M059J (cell line): ENCODE measurements around the gene PDK4. TPM values are rescaled to one million over a fixed set of nuclear protein-coding genes. Genes with fewer than 3 reads are reported as not detected.
A peak's percentile ranks its signal among the peaks of the same experiment; 100 is the strongest.
"Not testable (repeated sequence)": the region's sequence is repeated elsewhere in the genome, so short reads cannot be mapped to it uniquely, and the experiment has no call there.

Source experiments
- DNase-seq: peaks from one replicate; pipeline ENCODE4 v3.0.0-alpha.2; 2012; ENCODE audit warnings: low read depth
- total RNA-seq: library from RNA; depleted of rRNA; stranded (reverse); fragments of >200 nt; shearing (Covaris generic); gene quantifications from 2 replicates; pipeline ENCODE4 v1.2.3, GENCODE V29; 2014

The PDK4 gene
- total RNA-seq, 1 experiment from 2014 or later: 1.1 TPM

GRCh38 chr7:95569720-95570119, 26.6 kb downstream of the PDK4 start:
- peak; percentile 28 for DNase-seq

DNA sequence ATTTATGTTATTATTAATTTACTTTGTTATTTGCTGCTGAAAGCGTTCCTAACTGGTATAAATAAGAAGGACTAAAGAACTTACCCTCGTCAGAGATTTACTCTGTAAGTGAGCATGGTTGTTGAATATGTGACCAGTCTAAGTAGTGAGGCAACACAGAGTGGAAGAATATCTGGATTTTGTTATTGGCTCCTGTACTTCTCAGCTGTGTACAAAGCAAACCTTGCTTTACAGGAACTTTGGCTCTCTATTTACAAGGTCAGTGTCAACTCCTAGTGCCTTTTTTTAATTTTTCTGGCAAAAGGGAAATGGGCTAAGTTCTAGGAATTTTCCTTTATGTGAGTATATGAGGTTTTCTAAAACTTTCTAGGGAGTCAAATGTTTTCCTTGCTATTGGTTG, 35.6 kb downstream of the PDK4 start:
- DNase-seq: no peak

DNA sequence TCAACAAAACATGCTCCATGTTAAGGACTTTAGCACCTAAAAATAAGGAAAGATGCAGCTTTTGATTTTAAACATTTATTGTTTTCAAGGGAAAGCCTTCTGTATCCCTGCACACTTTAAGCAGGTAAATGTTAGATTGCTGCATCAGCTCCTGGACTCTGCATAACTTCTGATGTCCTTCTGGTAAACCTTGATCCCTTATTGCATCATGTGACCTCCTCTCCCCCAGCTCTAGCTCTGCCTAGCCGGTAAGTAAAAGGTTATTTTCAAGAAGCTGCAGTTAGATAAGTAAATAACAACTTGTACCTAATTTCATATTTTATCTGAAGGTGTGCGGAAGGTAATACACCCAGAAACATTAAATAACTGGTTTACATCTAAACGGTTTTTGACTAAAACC, 37.5 kb downstream of the PDK4 start:
- DNase-seq: no peak

DNA sequence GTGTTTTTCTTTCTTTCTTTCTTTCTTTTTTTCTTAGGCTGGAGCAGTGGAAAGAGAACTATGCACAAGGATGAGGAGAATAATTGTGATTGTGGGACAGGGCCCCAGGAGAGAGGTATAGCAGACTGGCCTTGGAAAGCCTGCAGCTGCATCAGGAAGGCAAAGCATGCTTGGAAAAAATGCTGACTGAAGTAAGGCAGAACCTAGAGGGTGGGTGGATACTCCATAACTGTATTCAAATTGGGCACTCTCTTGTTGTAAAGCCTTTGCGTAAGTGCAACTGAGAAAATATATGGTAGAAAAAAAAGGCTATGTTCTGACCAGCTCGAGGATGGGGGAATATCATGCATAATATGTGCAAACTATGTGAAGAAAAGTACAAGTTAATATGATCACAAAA, 39.5 kb downstream of the PDK4 start:
- no peak for DNase-seq

- no peak for DNase-seq
These were observed 42.4 kb downstream of the PDK4 start for GRCh38 chr7:95553939-95554338.

- not testable (repeated sequence) for DNase-seq
These were observed 44.0 kb downstream of the PDK4 start for GRCh38 chr7:95552010-95552926.

GRCh38 chr7:95550546-95550945, 45.8 kb downstream of the PDK4 start:
- no peak for DNase-seq

GRCh38 chr7:95549818-95550529, 46.3 kb downstream of the PDK4 start:
- peak; percentile 96 for DNase-seq

- DNase-seq: no peak
These were observed 48.7 kb downstream of the PDK4 start for GRCh38 chr7:95547361-95548348.

GRCh38 chr7:95546647-95547046, 49.7 kb downstream of the PDK4 start:
- no peak for DNase-seq

GRCh38 chr7:95545673-95546072, 50.6 kb downstream of the PDK4 start:
- no peak for DNase-seq

GRCh38 chr7:95545007-95545615, 51.2 kb downstream of the PDK4 start:
- DNase-seq: peak; percentile 72

DNA sequence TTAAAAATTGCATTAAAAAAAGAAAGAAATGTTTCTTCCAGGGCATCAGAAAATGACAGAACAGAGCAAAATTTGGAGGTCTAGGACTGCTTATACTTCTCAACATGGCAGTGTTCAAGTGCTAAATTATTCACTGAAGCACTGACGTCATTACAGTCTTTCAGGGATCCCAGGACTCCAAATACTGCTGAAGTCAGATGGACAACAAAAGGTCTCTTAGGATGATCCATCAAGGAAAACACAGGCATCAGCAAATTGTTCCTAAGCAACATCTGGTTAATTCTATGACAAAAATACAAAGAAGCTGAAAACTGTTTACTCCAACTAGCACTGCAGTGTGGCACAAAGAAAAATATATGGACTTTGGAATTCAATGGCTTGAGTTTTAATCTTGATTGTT, 52.1 kb downstream of the PDK4 start:
- DNase-seq: no peak

- DNase-seq: no peak
These were observed 53.0 kb downstream of the PDK4 start for GRCh38 chr7:95543312-95543711.

DNA sequence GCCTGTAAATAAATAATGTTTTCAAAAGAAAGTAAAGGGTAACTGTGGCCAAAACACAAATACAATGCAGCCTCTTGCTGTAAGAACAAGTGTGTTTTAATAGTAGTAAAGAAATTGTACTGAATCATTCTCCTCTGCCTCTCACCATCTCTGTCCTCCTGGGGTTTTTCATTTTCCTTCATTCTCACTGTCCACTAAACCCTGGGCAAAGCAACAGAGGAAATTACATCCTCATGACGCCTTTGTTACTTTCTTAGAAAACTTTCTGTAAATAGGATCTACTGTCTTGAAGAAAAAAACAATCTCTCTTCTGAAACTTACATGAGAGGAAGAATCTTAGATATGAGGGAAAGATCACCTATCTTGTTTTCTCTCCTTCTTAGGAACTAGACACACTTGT, 56.0 kb downstream of the PDK4 start:
- no peak for DNase-seq

DNA sequence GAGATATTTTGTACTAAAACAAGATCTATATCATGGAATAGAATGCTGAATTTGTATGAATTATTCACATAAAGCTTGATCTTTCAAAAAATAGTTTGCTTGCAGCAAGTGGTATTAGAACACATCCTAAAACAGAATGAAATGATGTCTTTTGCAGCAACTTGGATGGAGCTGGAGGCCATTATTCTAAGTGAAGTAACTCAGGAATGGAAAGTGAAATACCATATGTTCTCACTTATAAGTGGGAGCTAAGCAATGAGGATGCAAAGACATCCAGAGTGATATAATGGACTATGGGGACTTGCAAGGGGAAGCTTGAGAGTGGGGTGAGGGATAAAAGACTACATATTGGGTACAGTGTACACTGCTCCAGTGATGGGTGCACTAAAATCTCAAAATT, 56.9 kb downstream of the PDK4 start:
- DNase-seq: no peak

DNA sequence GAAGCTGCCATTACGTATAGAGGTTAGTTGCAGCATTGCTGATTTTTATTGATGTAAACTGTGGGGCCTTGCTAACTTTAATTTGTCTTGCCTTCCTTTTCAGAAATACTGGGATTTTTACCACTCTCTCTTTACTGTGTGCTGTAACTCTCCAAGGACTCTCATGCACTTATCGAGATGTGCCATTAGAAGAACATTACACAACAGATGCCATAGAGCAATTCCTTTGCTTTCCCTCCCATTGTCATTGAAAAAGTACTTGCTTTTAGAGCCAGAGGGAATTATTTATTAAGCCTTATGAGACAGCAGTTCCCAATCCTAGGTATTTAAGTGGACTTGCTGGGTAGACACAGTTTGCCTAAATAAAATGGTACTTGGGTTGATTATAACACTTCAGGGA, 58.8 kb downstream of the PDK4 start:
- no peak for DNase-seq

DNA sequence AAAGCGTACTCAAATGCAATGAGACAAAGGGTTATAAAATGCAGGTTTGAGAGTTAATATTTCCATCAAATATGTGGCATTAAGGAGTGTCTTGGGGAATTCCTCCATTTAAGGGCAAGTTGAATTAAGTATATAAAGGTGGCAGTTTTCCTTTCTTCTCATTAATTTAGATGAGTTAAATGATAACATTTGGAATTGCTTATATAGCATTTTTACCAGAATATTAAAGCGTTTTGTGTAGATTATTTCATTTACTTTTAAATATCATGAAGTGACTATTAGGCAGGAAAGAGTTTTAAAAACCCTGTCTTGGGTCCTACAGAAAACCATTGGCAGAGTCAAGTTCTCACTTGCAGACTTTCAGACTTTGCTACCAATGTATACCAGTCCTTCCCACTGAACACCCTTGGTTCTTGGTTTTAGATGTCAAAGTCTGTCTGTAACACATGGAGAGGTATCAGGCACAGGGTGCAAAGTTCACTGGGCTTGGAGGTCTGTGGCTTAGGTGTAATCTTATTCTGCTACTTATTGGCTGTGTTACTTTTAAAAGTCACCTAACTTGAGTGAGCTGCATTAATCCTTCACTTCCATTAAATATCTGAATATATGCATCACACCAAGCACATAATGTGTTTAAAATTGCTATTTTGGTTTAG, 59.5 kb downstream of the PDK4 start:
- DNase-seq: no peak

GRCh38 chr7:95535662-95536061, 60.7 kb downstream of the PDK4 start:
- DNase-seq: no peak

DNA sequence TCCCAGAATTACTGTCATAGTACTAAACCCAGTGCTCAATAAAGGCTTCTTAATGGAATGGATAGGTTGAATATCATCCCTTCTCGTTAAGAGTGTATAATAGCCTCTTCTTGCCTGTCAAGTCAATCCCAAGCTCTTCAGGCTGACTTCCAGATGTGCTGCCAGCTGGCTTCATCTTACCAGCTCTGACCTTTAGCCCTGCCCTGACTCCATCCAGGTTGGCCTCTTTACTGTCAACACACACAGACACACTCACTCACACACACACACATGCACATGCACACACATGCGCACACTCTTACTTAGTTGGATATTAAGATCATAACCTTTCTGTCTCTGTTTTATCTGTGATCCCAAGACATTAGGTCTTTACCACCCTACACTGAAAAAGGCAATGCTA, 61.5 kb downstream of the PDK4 start:
- DNase-seq: no peak
